SK-N-MC (cell line): ENCODE data around the gene RCAN2.

Source experiments
- FOXP2 ChIP-seq: optimal IDR thresholded peaks from 2 replicates; pipeline ENCODE3; 2011; ENCODE audit warnings: mild to moderate bottlenecking, moderate library complexity; ENCODE audit not compliant: insufficient read depth; ENCODE audit errors: extremely low read length, control extremely low read depth
- POLR2AphosphoS5 ChIP-seq: IDR thresholded peaks from 2 replicates; pipeline ENCODE4 v1.6.1; 2012; ENCODE audit warnings: mild to moderate bottlenecking, low read depth, low read length, borderline replicate concordance

DNA sequence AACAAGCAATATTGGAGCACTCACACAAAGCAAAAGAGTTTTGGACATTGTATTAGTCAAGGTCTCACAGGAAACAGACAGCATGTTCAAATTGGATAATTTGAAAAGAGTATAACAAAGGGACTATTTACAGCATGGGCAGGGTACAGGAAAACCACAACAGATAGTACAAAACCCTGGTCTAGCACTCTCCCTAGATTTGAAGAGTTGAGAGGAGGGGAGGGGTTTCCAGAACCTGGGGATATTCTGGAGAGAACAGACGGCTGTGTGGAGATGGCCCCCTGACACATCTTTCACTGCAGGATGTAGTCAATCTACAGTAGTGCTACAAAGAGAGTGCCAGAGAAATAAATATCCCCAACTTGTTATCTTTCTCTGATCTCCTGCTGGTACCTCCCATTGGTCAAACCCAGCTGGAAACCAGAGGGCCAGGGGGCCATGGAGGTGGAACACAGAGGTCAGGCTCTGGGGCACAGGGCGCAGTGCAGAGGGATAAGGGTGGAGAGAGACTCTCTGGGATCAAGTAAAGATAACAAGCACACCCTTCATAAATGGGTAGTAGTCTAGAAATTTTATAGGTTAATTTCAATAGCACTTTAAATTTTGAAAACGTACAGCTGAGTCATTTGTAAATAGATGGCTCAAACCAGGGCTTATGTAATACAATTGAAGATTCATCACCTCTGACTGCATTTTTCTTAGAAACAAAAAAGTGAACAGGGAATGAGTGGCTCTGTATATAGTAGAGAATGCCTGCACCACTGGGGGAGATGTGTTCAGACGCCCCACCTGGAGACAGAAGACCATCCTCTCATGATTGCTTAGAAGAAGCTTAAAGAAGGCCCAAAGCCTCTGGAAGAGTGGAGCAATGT, 25.7 kb downstream of the RCAN2 start:
- TF ChIP-seq POLR2AphosphoS5 (no peak), FOXP2 (no peak)
